ENCODE results near the gene VPREB1.

DNA sequence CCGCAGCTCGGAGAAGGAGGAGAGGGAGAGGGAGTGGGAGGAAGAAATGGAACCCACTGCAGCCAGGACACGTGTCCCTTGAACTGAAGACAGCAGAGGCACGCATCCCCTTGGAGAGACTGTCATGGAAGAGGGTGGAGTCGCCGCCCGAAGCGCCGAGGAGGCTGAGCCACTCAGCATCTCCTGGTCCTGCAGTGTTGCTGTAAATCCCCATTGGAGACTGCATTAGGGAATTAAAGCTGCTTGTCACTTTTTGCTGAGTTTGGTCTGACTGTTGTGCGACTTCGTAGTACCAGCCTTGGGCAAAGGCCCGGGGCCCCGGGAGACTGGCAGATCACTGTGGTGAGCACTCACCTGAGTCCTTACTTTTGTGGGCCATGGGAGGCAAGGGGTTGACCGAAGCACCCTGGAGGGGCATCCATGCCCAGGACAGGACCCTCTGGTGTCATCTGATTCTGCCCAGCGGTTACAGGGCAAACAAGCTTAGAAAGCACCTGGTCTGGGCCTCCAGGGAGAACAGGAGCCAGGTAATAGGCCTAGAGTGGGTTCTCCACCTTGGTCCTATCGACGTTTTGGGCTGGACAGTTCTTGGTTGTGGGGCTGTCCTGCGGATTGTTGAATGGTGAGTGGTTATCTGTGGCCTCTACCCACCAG lies 797 bp downstream of the VPREB1 start:
- TF ChIP-seq, protein P1, sequence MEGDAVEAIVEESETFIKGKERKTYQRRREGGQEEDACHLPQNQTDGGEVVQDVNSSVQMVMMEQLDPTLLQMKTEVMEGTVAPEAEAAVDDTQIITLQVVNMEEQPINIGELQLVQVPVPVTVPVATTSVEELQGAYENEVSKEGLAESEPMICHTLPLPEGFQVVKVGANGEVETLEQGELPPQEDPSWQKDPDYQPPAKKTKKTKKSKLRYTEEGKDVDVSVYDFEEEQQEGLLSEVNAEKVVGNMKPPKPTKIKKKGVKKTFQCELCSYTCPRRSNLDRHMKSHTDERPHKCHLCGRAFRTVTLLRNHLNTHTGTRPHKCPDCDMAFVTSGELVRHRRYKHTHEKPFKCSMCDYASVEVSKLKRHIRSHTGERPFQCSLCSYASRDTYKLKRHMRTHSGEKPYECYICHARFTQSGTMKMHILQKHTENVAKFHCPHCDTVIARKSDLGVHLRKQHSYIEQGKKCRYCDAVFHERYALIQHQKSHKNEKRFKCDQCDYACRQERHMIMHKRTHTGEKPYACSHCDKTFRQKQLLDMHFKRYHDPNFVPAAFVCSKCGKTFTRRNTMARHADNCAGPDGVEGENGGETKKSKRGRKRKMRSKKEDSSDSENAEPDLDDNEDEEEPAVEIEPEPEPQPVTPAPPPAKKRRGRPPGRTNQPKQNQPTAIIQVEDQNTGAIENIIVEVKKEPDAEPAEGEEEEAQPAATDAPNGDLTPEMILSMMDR (IDR thresholded peaks at IDR 0.05; ENCODE audit: low read depth, low read length), result no peak
- TF ChIP-seq EZH2phosphoT487 (IDR thresholded peaks at IDR 0.05; ENCODE audit: low read depth), result no peak

Data from OCI-LY3 (cell line).